GM12865 (cell line): Measurements from ENCODE around the gene ITGA11.

ENCODE experiments used
- DNase-seq: peaks from one replicate; pipeline ENCODE4 v3.0.0; 2010; ENCODE audit warnings: low read depth
- H3K4me3 ChIP-seq: 2 replicates; pipeline ENCODE4 v1.5.1; 2011; ENCODE audit warnings: mild to moderate bottlenecking, low read depth, low read length, control low read depth
- CTCF ChIP-seq: IDR thresholded peaks from 2 replicates; pipeline ENCODE4 v1.5.1; 2011; ENCODE audit warnings: low read length, control low read depth, low read depth, inconsistent platforms; ENCODE audit not compliant: insufficient read depth; ENCODE audit errors: missing control alignments

Gene ITGA11

GRCh38 chr15:68284616-68285258, 147.2 kb downstream of the ITGA11 start:
- DNase-seq = no peak
- H3K4me3 ChIP-seq = no peak overlapping the region
- TF ChIP-seq CTCF = no peak

GRCh38 chr15:68283401-68283800, 148.6 kb downstream of the ITGA11 start:
- H3K4me3 ChIP-seq = no peak overlapping the region
- no peak for DNase-seq
- no peak for TF ChIP-seq CTCF

GRCh38 chr15:68281008-68281407, 151.0 kb downstream of the ITGA11 start:
- no peak for DNase-seq
- no peak for TF ChIP-seq CTCF
- peak overlapping the region; percentile 69 for H3K4me3 ChIP-seq

GRCh38 chr15:68279779-68280753, 151.9 kb downstream of the ITGA11 start:
- peak overlapping the region; percentile 69 for H3K4me3 ChIP-seq
- DNase-seq = no peak
- no peak for TF ChIP-seq CTCF

- H3K4me3 ChIP-seq = peak overlapping the region; percentile 69
- no peak for TF ChIP-seq CTCF
- DNase-seq = peak; percentile 23
Observed at GRCh38 chr15:68278595-68279405, 153.2 kb downstream of the ITGA11 start.

- no peak for DNase-seq
- H3K4me3 ChIP-seq = peak overlapping the region; percentile 69
- TF ChIP-seq CTCF = peak; percentile 51
Observed at GRCh38 chr15:68278345-68278594, 153.7 kb downstream of the ITGA11 start.
